Choroid plexus epithelial cell (primary cell): Measurements from ENCODE around the gene CAMK1D.

Experiments
- DNase-seq: peaks from one replicate; pipeline ENCODE4 v3.0.0-alpha.2; 2010; ENCODE audit warnings: low read depth
- H3K4me3 ChIP-seq: 2 replicates; pipeline ENCODE4 v1.5.1; 2011; ENCODE audit warnings: low read depth, mild to moderate bottlenecking, control low read depth, low read length, moderate library complexity
- CTCF ChIP-seq: conservative IDR thresholded peaks from 2 replicates; pipeline ENCODE4 v1.5.1; 2011; ENCODE audit warnings: low read depth, mild to moderate bottlenecking, control low read depth, inconsistent platforms, low read length, moderate library complexity

CAMK1D gene

GRCh38 chr10:12448340-12448728, 99.0 kb downstream of the CAMK1D start:
- no peak for TF ChIP-seq CTCF
- no peak for DNase-seq
- peak overlapping the region; percentile 0 for H3K4me3 ChIP-seq

GRCh38 chr10:12448729-12449391, 99.5 kb downstream of the CAMK1D start:
- no peak for TF ChIP-seq CTCF
- peak overlapping the region; percentile 0 for H3K4me3 ChIP-seq

DNA sequence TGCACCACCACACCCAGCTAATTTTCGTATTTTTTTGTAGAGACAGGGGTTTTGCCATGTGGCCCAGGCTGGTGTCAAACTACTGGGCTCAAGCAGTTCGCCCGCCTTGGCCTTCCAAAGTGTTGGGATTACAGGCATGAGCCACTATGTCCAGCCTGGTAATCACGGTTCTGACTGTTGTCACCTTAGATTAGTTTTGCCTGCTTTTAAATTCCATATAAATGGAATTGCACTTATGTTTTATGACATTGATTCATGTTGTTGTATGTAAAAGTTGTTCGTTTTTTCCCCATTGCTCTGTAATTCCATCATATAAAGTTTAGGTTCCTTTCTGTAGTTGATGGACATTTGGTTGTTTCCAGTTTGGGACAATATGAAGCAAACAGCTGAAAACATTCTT, 106.0 kb downstream of the CAMK1D start:
- no peak overlapping the region for H3K4me3 ChIP-seq
- DNase-seq, result no peak
- TF ChIP-seq CTCF, result no peak

More at GRCh38 chr10:12448729-12449391, 99.5 kb downstream of the CAMK1D start:
- DNase-seq, result peak; percentile 94

DNA sequence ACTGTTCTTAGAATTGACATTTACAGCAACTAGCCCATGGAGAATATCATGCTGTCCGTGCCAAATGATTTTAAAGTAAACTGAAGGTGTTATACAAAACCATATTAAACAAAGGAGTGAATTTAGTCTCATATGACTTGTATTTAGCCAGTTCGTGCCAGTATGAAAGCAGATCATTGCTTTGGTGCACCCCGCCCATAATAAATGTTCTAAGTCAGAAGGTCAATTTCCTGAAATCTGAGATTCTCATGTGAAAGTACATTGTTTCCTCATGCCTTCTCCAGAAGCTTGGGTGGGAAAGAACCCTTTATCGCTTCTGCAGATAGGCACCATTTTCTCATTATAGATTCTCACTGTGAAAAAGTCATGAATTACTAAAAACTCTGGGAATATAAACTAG, 106.4 kb downstream of the CAMK1D start:
- no peak for TF ChIP-seq CTCF
- DNase-seq, result peak; percentile 70
- no peak overlapping the region for H3K4me3 ChIP-seq

DNA sequence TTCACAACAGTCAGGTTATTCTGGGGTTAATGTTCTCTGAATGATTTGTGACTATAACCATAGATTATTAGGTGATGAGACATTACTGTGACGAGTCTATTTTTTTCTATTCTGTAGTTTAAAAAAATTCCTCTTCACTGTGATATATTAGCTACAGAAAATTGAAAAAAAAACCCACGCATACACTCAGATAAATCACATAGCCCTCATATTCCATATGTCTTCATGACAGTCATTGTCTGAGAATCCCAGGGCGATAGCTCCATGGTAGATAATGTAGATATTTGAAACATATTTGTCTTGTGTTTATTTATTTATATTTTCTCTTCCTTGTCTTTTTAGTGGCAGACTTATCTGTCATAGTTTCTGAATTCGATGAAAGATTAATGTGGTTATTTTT, 110.0 kb downstream of the CAMK1D start:
- peak; percentile 13 for DNase-seq
- TF ChIP-seq CTCF, result no peak
- no peak overlapping the region for H3K4me3 ChIP-seq

DNA sequence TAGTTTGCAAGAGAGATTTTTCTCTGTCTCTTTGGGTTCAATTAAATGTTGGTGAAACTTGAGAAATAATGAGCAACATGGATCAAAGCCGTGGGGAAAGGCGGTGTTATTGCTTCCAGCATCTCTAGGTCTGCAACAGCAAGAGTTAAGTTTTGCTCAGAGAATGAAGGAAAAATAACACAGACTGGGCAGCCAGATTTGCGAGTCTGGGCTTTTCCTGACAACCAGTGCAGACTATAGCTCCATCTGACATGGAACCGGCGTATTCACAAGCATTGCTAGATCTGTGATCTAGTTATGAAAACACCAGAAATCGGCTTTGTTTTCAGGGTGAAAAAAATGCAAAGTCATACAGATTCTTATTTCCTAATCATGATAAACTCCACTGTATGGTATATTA, 110.4 kb downstream of the CAMK1D start:
- DNase-seq, result peak; percentile 62
- H3K4me3 ChIP-seq, result peak overlapping the region; percentile 37
- TF ChIP-seq CTCF, result no peak

DNA sequence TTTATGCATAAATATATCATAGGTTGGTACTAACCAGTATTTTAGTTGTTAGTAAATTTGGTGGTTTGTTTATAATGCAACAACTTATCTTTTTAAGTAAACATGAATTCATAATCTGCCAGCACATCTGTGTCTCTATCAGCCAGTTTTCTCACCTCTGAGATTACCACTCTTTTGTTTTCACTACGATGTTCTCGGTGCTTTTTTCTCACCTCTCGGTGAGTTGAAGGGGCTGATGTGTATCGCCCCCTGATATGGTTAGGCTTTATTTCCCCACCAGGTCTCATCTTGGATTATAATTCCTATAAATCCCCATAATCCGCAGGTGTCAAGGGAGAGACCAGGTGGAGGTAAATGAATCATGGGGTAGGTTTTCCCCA, 114.1 kb downstream of the CAMK1D start:
- TF ChIP-seq CTCF, result no peak
- DNase-seq, result no peak
- H3K4me3 ChIP-seq, result no peak overlapping the region
